Thoracic aorta (tissue), 2 donors: ENCODE data around the gene LIG1. TPM values are rescaled to one million over a fixed set of nuclear protein-coding genes. Genes with fewer than 3 reads are reported as not detected.

Experiments used
- ATAC-seq: fragments of 150-250 bp; one replicate; pipeline ENCODE4 v1.8.0; 2017; ENCODE audit warnings: low read depth; ENCODE audit not compliant: insufficient number of reproducible peaks, low FRiP score
- DNase-seq: peaks from one replicate; pipeline ENCODE4 v3.0.0-alpha.2; 2020; ENCODE audit warnings: low spot score
- H3K27ac ChIP-seq, 2 donors: fragments of 200-600 bp; sonication (generic); 1 replicate in 1 of 2; 2 replicates in 1 of 2; pipeline ENCODE4 v1.5.1; 2016; ENCODE audit warnings: mild to moderate bottlenecking in 2 of 2, moderate library complexity in 2 of 2
- H3K27me3 ChIP-seq: fragments of 200-600 bp; sonication (generic); replicated peaks from 2 replicates; pipeline ENCODE4 v1.6.0; 2016; ENCODE audit warnings: mild to moderate bottlenecking; ENCODE audit not compliant: insufficient read depth
- H3K36me3 ChIP-seq: fragments of 200-600 bp; sonication (generic); one replicate; pipeline ENCODE4 v1.5.1; 2016
- H3K4me1 ChIP-seq, 2 donors: fragments of 200-600 bp; sonication (generic); 1 replicate in 1 of 2; 2 replicates in 1 of 2; pipeline versions ENCODE4 v1.5.1 to v1.6.0; 2016; ENCODE audit warnings: low read depth in 2 of 2, mild to moderate bottlenecking in 1 of 2; ENCODE audit not compliant: control insufficient read depth in 1 of 2
- H3K4me3 ChIP-seq: fragments of 200-600 bp; sonication (generic); 2 replicates; pipeline ENCODE4 v1.5.1; 2016; ENCODE audit warnings: mild to moderate bottlenecking
- H3K9me3 ChIP-seq: fragments of 200-600 bp; sonication (generic); 2 replicates; pipeline ENCODE4 v1.5.1; 2016
- total RNA-seq, 2 donors: library from RNA; depleted of rRNA; stranded (reverse); fragments of >200 nt; gene quantifications; one replicate each; pipeline versions ENCODE4 v1.1.0 to v1.2.3, GENCODE V29; 2016
- TF ChIP-seq, protein P1 (sequence below): fragments of 200-600 bp; sonication (generic); IDR thresholded peaks from one replicate; pipeline ENCODE4 v1.5.1; 2019; ENCODE audit warnings: antibody characterized with exemption

LIG1 gene
- total RNA-seq, 2 donors from 2014 or later = 5.4 to 23.2 TPM

DNA sequence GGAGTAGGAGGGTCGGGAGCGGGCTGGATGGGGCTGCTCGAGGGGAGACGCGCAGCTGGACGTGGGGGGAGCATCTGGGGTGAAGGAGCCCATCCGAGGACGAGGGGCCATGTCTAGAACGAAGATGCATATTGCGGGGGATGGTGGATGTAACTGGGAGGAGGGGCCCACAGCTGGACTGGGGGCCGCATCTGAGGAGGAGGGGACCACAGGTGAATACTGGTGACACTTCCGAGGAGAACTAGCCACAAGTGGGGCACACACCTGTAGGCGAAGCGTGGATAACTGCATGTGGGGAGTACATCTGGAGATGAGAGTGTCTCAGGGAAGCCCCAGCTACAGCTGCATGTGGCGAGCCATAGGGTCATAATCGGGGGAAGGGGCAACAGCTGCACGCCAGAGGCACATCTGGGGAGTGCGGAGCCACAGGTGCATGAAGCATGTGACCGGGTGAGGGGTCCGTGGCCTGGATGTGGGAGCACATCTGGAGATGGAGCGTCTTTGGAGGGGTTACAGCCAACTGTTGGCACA, 738 bp upstream of the LIG1 start:
- Histone ChIP-seq H3K4me1 (peaks cover 5 to 16% of the 10 kb centered on the region in 2 donors), H3K27ac (peak overlapping the region; percentile 38 to 90), H3K4me3 (peak overlapping the region; percentile 96), H3K36me3 (peaks cover 3% of the 10 kb centered on the region), H3K9me3 (no peaks in the 10 kb centered on the region), H3K27me3 (no peaks in the 10 kb centered on the region)
- ATAC-seq (no peak), DNase-seq (no peak)
- TF ChIP-seq, protein P1, sequence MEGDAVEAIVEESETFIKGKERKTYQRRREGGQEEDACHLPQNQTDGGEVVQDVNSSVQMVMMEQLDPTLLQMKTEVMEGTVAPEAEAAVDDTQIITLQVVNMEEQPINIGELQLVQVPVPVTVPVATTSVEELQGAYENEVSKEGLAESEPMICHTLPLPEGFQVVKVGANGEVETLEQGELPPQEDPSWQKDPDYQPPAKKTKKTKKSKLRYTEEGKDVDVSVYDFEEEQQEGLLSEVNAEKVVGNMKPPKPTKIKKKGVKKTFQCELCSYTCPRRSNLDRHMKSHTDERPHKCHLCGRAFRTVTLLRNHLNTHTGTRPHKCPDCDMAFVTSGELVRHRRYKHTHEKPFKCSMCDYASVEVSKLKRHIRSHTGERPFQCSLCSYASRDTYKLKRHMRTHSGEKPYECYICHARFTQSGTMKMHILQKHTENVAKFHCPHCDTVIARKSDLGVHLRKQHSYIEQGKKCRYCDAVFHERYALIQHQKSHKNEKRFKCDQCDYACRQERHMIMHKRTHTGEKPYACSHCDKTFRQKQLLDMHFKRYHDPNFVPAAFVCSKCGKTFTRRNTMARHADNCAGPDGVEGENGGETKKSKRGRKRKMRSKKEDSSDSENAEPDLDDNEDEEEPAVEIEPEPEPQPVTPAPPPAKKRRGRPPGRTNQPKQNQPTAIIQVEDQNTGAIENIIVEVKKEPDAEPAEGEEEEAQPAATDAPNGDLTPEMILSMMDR = no peak

DNA sequence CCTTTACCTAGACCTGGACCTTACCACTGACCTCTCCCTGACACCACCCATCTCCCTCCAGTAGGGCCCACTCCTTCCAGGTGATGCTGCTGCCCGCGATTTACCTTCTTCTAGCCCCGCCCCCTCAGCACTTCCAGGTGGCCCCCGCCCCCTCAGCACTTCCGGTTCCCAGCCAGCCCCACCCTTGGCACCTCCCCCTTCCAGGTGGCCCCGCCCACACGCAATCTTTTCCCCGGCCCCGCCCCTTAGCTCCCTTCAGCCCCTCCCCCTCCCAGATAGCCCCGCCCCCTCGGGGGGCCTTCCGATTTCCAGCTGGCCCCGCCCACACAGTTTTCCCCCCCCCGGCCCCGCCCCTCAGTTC, 586 bp downstream of the LIG1 start:
- H3K27ac ChIP-seq = peak overlapping the region in 1 of 2 donors; percentile 90
- H3K4me3 ChIP-seq = peak overlapping the region; percentile 96
- DNase-seq (peak; percentile 20), ATAC-seq (peak; percentile 22)
- TF ChIP-seq, protein P1 = no peak
- peaks cover 3% of the 10 kb centered on the region for H3K36me3 ChIP-seq
- no peaks in the 10 kb centered on the region for H3K27me3 ChIP-seq
- H3K9me3 ChIP-seq = no peaks in the 10 kb centered on the region
- H3K4me1 ChIP-seq = peaks cover 5 to 16% of the 10 kb centered on the region in 2 donors

DNA sequence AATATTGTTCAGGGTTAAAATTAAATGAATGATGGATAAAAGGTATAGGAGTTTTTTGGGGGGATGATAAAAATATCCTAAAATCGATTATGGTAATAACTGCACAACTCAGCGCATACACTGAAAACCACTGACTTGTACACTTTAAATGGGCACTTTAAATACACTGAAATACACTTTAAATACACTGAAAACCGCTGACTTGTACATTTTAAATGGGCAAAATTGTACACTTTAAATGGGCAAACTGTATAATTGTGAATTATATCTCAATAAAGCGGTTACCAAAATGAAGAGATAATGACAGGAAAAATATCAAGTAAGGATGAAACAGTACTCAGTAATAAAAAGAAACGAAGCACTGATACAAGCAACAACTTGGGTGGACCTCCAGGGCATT, 1.5 kb downstream of the LIG1 start:
- ATAC-seq (no peak), DNase-seq (no peak)

DNA sequence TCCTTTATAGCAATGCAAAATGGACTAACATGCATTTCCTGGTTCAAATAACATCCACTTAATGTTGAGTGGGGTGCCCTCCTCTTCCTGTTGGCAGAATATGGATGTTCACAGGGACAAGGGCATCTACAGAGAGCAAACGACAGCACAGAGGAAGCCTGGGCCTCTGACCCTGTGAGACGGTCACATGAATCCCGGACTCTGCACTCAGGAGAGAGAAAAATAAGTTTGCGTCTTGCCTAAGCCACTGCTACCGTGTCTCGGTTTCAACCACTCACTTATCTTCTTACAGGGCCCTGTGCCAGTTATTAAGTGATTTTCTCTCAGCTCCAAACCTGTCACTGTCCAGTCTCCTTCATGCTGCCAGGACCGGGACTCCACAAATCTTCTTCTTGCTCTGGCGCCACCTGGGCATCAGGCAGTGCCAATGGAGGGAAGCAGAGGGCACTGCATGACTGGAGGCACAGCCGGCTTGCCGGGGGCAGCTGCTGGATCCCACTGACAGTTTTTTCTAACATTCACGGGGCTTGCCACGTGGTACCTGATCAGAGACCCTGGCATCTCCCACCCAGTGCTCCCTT, 11.8 kb downstream of the LIG1 start:
- ATAC-seq (no peak), DNase-seq (no peak)
- Histone ChIP-seq H3K27me3 (no peaks in the 10 kb centered on the region), H3K9me3 (no peaks in the 10 kb centered on the region), H3K27ac (no peak overlapping the region), H3K36me3 (peaks cover 4% of the 10 kb centered on the region), H3K4me1 (no peaks in the 10 kb centered on the region), H3K4me3 (no peak overlapping the region)
- TF ChIP-seq, protein P1 = no peak

More for the DNA sequence above, 1.5 kb downstream of the LIG1 start:
- peaks cover 5 to 16% of the 10 kb centered on the region in 2 donors for H3K4me1 ChIP-seq
- H3K27me3 ChIP-seq = no peaks in the 10 kb centered on the region
- no peak overlapping the region for H3K4me3 ChIP-seq
- H3K9me3 ChIP-seq = no peaks in the 10 kb centered on the region
- H3K27ac ChIP-seq = no peak overlapping the region
- TF ChIP-seq, protein P1 = no peak
- H3K36me3 ChIP-seq = peaks cover 3% of the 10 kb centered on the region

DNA sequence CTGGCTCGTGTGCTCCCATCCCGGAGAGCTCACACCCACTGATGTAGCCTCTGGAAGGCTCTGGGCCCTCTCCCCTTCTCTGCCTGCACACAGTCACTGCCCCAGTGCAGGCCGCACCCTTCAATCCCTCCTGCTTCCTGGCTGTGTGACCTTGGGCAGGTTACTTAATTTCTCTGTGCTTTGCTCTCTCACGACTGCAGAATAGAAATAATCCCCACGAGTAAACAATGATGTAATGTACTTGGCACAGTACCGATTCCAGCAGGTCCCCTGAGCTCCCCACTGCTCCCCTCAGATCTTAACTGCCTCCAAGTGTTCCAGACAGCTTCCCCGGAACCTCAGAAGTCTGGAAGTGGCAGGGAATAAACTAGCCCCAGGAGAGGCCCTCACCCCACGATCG, 16.1 kb downstream of the LIG1 start:
- TF ChIP-seq, protein P1 = no peak
- Histone ChIP-seq H3K27ac (no peak overlapping the region), H3K36me3 (peaks cover 3% of the 10 kb centered on the region), H3K27me3 (no peaks in the 10 kb centered on the region), H3K4me1 (no peaks in the 10 kb centered on the region), H3K4me3 (no peak overlapping the region), H3K9me3 (no peaks in the 10 kb centered on the region)
- no peak for ATAC-seq
- DNase-seq = no peak
